Smooth muscle cell (in vitro differentiated cells): Measurements from ENCODE around the gene USP6. TPM values are rescaled to one million over a fixed set of nuclear protein-coding genes. Genes with fewer than 3 reads are reported as not detected.

Experiments
- DNase-seq: peaks from one replicate; lab custom pipeline; 2025; ENCODE audit not compliant: unreplicated experiment; lab: John Stamatoyannopoulos, UW
- H2AFZ ChIP-seq: fragments of 200-600 bp; sonication (generic); 2 replicates; pipeline ENCODE4 v1.6.0; 2016; ENCODE audit warnings: antibody characterized with exemption, low read depth, mild to moderate bottlenecking
- H3F3A ChIP-seq: fragments of 200-600 bp; sonication (generic); 2 replicates; pipeline ENCODE4 v1.6.0; 2017; ENCODE audit warnings: antibody characterized with exemption, low read depth
- H3K27ac ChIP-seq: fragments of 200-600 bp; sonication (generic); 2 replicates; pipeline ENCODE4 v1.5.1; 2016; ENCODE audit warnings: low read depth, mild to moderate bottlenecking
- H3K27me3 ChIP-seq: fragments of 200-600 bp; sonication (generic); 2 replicates; pipeline ENCODE4 v1.6.1; 2016; ENCODE audit warnings: low read depth, mild to moderate bottlenecking
- H3K36me3 ChIP-seq: fragments of 200-600 bp; sonication (generic); 2 replicates; pipeline ENCODE4 v1.5.1; 2016; ENCODE audit warnings: low read depth
- H3K4me1 ChIP-seq: fragments of 200-600 bp; sonication (generic); 2 replicates; pipeline ENCODE4 v1.5.1; 2016; ENCODE audit warnings: low read depth
- H3K4me2 ChIP-seq: fragments of 200-600 bp; sonication (generic); 2 replicates; pipeline ENCODE4 v1.6.0; 2016; ENCODE audit warnings: mild to moderate bottlenecking
- H3K4me3 ChIP-seq: fragments of 200-600 bp; sonication (generic); 2 replicates; pipeline ENCODE4 v1.5.1; 2016; ENCODE audit warnings: mild to moderate bottlenecking
- H3K79me2 ChIP-seq: fragments of 200-600 bp; sonication (generic); 2 replicates; pipeline ENCODE4 v1.6.0; 2016; ENCODE audit warnings: low read depth, mild to moderate bottlenecking
- H3K9ac ChIP-seq: fragments of 200-600 bp; sonication (generic); 2 replicates; pipeline ENCODE4 v1.6.0; 2016; ENCODE audit warnings: low read depth
- H3K9me3 ChIP-seq: fragments of 200-600 bp; sonication (generic); replicated peaks from 2 replicates; pipeline ENCODE4 v1.5.1; 2016; ENCODE audit warnings: low read depth
- H4K20me1 ChIP-seq: fragments of 200-600 bp; sonication (generic); 2 replicates; pipeline ENCODE4 v1.6.0; 2016; ENCODE audit warnings: low read depth
- WGBS: methylation state at CpG from one replicate; pipeline ENCODE4 v1.1.7; 2016; ENCODE audit warnings: low lambda C conversion rate; 5-methylcytosine and 5-hydroxymethylcytosine counted together
- polyA plus RNA-seq: library from polyadenylated mRNA; unstranded; fragments of >200 nt; fragmentation: Nextera tagmentation; extraction: Ambion mirVana; gene quantifications from 2 replicates; pipeline ENCODE4 v1.2.1, GENCODE V29; 2016
- total RNA-seq: library from RNA; depleted of rRNA; stranded (reverse); fragments of >200 nt; gene quantifications from 2 replicates; pipeline ENCODE4 v1.2.3, GENCODE V29; 2014
- TF ChIP-seq, protein P1 (sequence below): fragments of 200-600 bp; sonication (generic); IDR thresholded peaks from 2 replicates; pipeline ENCODE4 v1.5.1; 2017; ENCODE audit warnings: borderline replicate concordance, mild to moderate bottlenecking, antibody characterized with exemption; ENCODE audit not compliant: insufficient read depth, poor library complexity, severe bottlenecking

USP6 gene
- total and polyA plus RNA-seq, 2 experiments from 2014 or later, result 0.09 TPM; not detected in 1

DNA sequence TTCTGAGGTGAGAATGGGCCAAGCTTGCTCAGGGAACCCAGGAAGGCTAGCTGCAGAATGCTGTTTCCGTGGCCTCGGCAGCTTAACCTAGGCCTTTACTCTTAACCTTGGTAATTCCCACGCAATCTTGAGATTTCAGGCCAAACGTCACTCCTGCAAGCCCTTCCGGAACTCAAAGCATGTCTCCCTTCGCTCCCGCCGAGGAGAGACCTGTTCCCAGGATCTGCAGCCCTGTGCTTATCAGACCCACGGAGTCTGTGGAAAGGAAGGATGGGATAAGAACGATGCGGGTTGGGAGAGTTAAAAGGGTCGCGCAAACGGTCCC is 38.1 kb upstream of the USP6 start:
- no peak overlapping the region for H3K9ac ChIP-seq
- WGBS, result 85% methylated on average over 14 of the region's 14 CpGs
- no peaks in the 10 kb centered on the region for H3K4me1 ChIP-seq
- peak overlapping the region; percentile 57 for H3K4me2 ChIP-seq
- no peak overlapping the region for H3K27ac ChIP-seq
- no peaks in the 10 kb centered on the region for H3K79me2 ChIP-seq
- H2AFZ ChIP-seq, result no peak overlapping the region
- TF ChIP-seq, protein P1, sequence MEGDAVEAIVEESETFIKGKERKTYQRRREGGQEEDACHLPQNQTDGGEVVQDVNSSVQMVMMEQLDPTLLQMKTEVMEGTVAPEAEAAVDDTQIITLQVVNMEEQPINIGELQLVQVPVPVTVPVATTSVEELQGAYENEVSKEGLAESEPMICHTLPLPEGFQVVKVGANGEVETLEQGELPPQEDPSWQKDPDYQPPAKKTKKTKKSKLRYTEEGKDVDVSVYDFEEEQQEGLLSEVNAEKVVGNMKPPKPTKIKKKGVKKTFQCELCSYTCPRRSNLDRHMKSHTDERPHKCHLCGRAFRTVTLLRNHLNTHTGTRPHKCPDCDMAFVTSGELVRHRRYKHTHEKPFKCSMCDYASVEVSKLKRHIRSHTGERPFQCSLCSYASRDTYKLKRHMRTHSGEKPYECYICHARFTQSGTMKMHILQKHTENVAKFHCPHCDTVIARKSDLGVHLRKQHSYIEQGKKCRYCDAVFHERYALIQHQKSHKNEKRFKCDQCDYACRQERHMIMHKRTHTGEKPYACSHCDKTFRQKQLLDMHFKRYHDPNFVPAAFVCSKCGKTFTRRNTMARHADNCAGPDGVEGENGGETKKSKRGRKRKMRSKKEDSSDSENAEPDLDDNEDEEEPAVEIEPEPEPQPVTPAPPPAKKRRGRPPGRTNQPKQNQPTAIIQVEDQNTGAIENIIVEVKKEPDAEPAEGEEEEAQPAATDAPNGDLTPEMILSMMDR, result no peak
- H3F3A ChIP-seq, result no peaks in the 10 kb centered on the region
- no peaks in the 10 kb centered on the region for H3K36me3 ChIP-seq
- H3K27me3 ChIP-seq, result no peaks in the 10 kb centered on the region
- no peak for DNase-seq
- peak overlapping the region; percentile 32 for H3K4me3 ChIP-seq
- no peaks in the 10 kb centered on the region for H3K9me3 ChIP-seq
- H4K20me1 ChIP-seq, result no peaks in the 10 kb centered on the region

- Histone ChIP-seq H3K9ac (no peak within 1 kb of the TSS), H3K4me2 (peak within 1 kb of the TSS; percentile 57), H3K36me3 (no peaks in the 10 kb centered on the region), H3K27ac (no peak within 1 kb of the TSS), H3K79me2 (no peaks in the 10 kb centered on the region), H3K4me1 (no peaks in the 10 kb centered on the region), H4K20me1 (no peaks in the 10 kb centered on the region), H3K4me3 (peak within 1 kb of the TSS; percentile 32), H3F3A (no peaks in the 10 kb centered on the region), H3K27me3 (no peaks in the 10 kb centered on the region), H2AFZ (no peak within 1 kb of the TSS), H3K9me3 (no peaks in the 10 kb centered on the region)
- no peak for DNase-seq
- 41% methylated on average over 69 of the region's 75 CpGs for WGBS
- TF ChIP-seq, protein P1, result no peak
Observed at GRCh38 chr17:5078106-5079028, 37.5 kb upstream of the USP6 start, which contains the start of gene ZFP3. Gene ZFP3, plus strand, starts transcription at chr17:5078467. Its CDS starts 13,038 bp downstream, at chr17:5091505.

GRCh38 chr17:5080591-5080990 is 35.2 kb upstream of the USP6 start:
- Histone ChIP-seq H3K4me3 (no peak overlapping the region), H3K4me2 (no peak overlapping the region), H3K4me1 (no peaks in the 10 kb centered on the region), H3K27ac (no peak overlapping the region), H3F3A (no peaks in the 10 kb centered on the region), H3K9me3 (no peaks in the 10 kb centered on the region), H4K20me1 (no peaks in the 10 kb centered on the region), H3K79me2 (no peaks in the 10 kb centered on the region), H3K27me3 (no peaks in the 10 kb centered on the region), H2AFZ (no peak overlapping the region), H3K9ac (no peak overlapping the region), H3K36me3 (no peaks in the 10 kb centered on the region)
- no peak for DNase-seq
- TF ChIP-seq, protein P1, result no peak
- 87% methylated on average over 3 of the region's 3 CpGs for WGBS
